ENCODE results near the gene CCDC182.

- TF ChIP-seq, protein P1, sequence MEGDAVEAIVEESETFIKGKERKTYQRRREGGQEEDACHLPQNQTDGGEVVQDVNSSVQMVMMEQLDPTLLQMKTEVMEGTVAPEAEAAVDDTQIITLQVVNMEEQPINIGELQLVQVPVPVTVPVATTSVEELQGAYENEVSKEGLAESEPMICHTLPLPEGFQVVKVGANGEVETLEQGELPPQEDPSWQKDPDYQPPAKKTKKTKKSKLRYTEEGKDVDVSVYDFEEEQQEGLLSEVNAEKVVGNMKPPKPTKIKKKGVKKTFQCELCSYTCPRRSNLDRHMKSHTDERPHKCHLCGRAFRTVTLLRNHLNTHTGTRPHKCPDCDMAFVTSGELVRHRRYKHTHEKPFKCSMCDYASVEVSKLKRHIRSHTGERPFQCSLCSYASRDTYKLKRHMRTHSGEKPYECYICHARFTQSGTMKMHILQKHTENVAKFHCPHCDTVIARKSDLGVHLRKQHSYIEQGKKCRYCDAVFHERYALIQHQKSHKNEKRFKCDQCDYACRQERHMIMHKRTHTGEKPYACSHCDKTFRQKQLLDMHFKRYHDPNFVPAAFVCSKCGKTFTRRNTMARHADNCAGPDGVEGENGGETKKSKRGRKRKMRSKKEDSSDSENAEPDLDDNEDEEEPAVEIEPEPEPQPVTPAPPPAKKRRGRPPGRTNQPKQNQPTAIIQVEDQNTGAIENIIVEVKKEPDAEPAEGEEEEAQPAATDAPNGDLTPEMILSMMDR (IDR thresholded peaks at IDR 0.05; ENCODE audit: insufficient read depth, low read depth, low read length), result no peak
- TF ChIP-seq EZH2 (IDR thresholded peaks at IDR 0.05; ENCODE audit: insufficient read depth, low read length), result no peak
Observed at GRCh38 chr17:57740235-57740528, 4.9 kb downstream of the CCDC182 start.

Measured in astrocyte (in vitro differentiated cells and primary cell).